ENCODE data around the gene ETV7. TPM values are rescaled to one million over a fixed set of nuclear protein-coding genes. Genes with fewer than 3 reads are reported as not detected.
A peak's percentile ranks its signal among the peaks of the same experiment; 100 is the strongest.

The ETV7 gene
- total and polyA plus RNA-seq, 2 experiments from 2014 or later = 0.47 to 1.2 TPM

DNA sequence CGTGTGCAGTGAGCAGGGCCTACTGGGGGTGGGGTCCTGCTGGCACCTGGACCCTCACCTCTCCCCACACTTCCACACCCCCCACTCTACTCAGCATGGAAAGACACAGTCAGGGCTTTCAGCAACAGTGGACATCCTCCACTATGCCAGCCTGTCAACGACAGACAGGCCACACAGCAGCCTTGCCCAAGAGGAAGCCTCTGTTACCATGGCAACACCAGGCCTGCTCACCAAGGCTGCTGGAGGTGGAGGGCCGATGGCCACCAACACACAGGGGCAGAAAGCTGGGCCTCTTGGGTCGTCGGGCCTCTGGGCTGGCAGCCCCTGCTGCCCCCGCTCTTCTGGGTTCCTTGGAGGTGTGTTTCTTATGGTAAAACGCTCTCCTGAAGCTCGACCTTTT lies 64.4 kb downstream of the ETV7 start:
- Histone ChIP-seq H3K4me3 (no peak overlapping the region), H3F3A (replicated peaks; ENCODE audit: low read depth) (no peaks in the 10 kb centered on the region), H2AFZ (no peak overlapping the region), H3K27me3 (ENCODE audit: insufficient read depth) (no peaks in the 10 kb centered on the region), H3K27ac (ENCODE audit: low read depth) (no peak overlapping the region), H3K4me2 (no peak overlapping the region), H3K79me2 (replicated peaks; ENCODE audit: insufficient read depth) (no peaks in the 10 kb centered on the region), H4K20me1 (replicated peaks; ENCODE audit: insufficient read depth) (no peaks in the 10 kb centered on the region), H3K9me2 (ENCODE audit: insufficient read depth) (no peaks in the 10 kb centered on the region), H3K4me1 (ENCODE audit: insufficient read depth) (peaks cover 4% of the 10 kb centered on the region; the same call in 1 of the 2 replicates), H3K36me3 (ENCODE audit: insufficient read depth) (no peaks in the 10 kb centered on the region)
- TF ChIP-seq CREB1 (CRISPR knock-in tag; IDR thresholded peaks at IDR 0.05; ENCODE audit: low read depth) (no peak), EZH2 (IDR thresholded peaks at IDR 0.05; ENCODE audit: low read depth, unreplicated experiment) (no peak), ZNF331 (CRISPR knock-in tag; IDR thresholded peaks at IDR 0.05; ENCODE audit: low read depth) (no peak), JUNB (IDR thresholded peaks at IDR 0.05; ENCODE audit: unreplicated experiment) (no peak), ZNF114 (CRISPR knock-in tag; IDR thresholded peaks at IDR 0.05) (no peak), POLR2AphosphoS5 (IDR thresholded peaks at IDR 0.05; ENCODE audit: low read depth) (no peak), STAT1 (IDR thresholded peaks at IDR 0.05; ENCODE audit: unreplicated experiment) (no peak)
- TF ChIP-seq, protein P1, sequence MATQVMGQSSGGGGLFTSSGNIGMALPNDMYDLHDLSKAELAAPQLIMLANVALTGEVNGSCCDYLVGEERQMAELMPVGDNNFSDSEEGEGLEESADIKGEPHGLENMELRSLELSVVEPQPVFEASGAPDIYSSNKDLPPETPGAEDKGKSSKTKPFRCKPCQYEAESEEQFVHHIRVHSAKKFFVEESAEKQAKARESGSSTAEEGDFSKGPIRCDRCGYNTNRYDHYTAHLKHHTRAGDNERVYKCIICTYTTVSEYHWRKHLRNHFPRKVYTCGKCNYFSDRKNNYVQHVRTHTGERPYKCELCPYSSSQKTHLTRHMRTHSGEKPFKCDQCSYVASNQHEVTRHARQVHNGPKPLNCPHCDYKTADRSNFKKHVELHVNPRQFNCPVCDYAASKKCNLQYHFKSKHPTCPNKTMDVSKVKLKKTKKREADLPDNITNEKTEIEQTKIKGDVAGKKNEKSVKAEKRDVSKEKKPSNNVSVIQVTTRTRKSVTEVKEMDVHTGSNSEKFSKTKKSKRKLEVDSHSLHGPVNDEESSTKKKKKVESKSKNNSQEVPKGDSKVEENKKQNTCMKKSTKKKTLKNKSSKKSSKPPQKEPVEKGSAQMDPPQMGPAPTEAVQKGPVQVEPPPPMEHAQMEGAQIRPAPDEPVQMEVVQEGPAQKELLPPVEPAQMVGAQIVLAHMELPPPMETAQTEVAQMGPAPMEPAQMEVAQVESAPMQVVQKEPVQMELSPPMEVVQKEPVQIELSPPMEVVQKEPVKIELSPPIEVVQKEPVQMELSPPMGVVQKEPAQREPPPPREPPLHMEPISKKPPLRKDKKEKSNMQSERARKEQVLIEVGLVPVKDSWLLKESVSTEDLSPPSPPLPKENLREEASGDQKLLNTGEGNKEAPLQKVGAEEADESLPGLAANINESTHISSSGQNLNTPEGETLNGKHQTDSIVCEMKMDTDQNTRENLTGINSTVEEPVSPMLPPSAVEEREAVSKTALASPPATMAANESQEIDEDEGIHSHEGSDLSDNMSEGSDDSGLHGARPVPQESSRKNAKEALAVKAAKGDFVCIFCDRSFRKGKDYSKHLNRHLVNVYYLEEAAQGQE (IDR thresholded peaks at IDR 0.05; ENCODE audit: unreplicated experiment) = no peak
- TF ChIP-seq, protein P2, sequence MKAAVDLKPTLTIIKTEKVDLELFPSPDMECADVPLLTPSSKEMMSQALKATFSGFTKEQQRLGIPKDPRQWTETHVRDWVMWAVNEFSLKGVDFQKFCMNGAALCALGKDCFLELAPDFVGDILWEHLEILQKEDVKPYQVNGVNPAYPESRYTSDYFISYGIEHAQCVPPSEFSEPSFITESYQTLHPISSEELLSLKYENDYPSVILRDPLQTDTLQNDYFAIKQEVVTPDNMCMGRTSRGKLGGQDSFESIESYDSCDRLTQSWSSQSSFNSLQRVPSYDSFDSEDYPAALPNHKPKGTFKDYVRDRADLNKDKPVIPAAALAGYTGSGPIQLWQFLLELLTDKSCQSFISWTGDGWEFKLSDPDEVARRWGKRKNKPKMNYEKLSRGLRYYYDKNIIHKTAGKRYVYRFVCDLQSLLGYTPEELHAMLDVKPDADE (IDR thresholded peaks at IDR 0.05) = no peak
- TF ChIP-seq, protein P3, sequence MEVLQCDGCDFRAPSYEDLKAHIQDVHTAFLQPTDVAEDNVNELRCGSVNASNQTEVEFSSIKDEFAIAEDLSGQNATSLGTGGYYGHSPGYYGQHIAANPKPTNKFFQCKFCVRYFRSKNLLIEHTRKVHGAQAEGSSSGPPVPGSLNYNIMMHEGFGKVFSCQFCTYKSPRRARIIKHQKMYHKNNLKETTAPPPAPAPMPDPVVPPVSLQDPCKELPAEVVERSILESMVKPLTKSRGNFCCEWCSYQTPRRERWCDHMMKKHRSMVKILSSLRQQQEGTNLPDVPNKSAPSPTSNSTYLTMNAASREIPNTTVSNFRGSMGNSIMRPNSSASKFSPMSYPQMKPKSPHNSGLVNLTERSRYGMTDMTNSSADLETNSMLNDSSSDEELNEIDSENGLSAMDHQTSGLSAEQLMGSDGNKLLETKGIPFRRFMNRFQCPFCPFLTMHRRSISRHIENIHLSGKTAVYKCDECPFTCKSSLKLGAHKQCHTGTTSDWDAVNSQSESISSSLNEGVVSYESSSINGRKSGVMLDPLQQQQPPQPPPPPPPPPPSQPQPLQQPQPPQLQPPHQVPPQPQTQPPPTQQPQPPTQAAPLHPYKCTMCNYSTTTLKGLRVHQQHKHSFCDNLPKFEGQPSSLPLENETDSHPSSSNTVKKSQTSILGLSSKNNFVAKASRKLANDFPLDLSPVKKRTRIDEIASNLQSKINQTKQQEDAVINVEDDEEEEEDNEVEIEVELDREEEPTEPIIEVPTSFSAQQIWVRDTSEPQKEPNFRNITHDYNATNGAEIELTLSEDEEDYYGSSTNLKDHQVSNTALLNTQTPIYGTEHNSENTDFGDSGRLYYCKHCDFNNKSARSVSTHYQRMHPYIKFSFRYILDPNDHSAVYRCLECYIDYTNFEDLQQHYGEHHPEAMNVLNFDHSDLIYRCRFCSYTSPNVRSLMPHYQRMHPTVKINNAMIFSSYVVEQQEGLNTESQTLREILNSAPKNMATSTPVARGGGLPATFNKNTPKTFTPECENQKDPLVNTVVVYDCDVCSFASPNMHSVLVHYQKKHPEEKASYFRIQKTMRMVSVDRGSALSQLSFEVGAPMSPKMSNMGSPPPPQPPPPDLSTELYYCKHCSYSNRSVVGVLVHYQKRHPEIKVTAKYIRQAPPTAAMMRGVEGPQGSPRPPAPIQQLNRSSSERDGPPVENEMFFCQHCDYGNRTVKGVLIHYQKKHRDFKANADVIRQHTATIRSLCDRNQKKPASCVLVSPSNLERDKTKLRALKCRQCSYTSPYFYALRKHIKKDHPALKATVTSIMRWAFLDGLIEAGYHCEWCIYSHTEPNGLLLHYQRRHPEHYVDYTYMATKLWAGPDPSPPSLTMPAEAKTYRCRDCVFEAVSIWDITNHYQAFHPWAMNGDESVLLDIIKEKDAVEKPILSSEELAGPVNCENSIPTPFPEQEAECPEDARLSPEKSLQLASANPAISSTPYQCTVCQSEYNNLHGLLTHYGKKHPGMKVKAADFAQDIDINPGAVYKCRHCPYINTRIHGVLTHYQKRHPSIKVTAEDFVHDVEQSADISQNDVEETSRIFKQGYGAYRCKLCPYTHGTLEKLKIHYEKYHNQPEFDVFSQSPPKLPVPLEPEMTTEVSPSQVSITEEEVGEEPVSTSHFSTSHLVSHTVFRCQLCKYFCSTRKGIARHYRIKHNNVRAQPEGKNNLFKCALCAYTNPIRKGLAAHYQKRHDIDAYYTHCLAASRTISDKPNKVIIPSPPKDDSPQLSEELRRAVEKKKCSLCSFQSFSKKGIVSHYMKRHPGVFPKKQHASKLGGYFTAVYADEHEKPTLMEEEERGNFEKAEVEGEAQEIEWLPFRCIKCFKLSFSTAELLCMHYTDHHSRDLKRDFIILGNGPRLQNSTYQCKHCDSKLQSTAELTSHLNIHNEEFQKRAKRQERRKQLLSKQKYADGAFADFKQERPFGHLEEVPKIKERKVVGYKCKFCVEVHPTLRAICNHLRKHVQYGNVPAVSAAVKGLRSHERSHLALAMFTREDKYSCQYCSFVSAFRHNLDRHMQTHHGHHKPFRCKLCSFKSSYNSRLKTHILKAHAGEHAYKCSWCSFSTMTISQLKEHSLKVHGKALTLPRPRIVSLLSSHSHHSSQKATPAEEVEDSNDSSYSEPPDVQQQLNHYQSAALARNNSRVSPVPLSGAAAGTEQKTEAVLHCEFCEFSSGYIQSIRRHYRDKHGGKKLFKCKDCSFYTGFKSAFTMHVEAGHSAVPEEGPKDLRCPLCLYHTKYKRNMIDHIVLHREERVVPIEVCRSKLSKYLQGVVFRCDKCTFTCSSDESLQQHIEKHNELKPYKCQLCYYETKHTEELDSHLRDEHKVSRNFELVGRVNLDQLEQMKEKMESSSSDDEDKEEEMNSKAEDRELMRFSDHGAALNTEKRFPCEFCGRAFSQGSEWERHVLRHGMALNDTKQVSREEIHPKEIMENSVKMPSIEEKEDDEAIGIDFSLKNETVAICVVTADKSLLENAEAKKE (CRISPR knock-in tag; IDR thresholded peaks at IDR 0.05) = no peak
- TF ChIP-seq, protein P4, sequence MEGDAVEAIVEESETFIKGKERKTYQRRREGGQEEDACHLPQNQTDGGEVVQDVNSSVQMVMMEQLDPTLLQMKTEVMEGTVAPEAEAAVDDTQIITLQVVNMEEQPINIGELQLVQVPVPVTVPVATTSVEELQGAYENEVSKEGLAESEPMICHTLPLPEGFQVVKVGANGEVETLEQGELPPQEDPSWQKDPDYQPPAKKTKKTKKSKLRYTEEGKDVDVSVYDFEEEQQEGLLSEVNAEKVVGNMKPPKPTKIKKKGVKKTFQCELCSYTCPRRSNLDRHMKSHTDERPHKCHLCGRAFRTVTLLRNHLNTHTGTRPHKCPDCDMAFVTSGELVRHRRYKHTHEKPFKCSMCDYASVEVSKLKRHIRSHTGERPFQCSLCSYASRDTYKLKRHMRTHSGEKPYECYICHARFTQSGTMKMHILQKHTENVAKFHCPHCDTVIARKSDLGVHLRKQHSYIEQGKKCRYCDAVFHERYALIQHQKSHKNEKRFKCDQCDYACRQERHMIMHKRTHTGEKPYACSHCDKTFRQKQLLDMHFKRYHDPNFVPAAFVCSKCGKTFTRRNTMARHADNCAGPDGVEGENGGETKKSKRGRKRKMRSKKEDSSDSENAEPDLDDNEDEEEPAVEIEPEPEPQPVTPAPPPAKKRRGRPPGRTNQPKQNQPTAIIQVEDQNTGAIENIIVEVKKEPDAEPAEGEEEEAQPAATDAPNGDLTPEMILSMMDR (conservative IDR thresholded peaks at IDR 0.05; ENCODE audit: low read depth in 2 of 2) = no peak
- peak; percentile 38 for ATAC-seq
- H3K9me3 Mint-ChIP-seq = no peaks in the 10 kb centered on the region
- peaks cover 31% of the 10 kb centered on the region for H3K4me1 Mint-ChIP-seq
- DNase-seq (ENCODE audit: low spot score) = peak; percentile 45
- H3K4me3 Mint-ChIP-seq = no peak overlapping the region
- H3K27ac Mint-ChIP-seq = no peak overlapping the region
- peaks cover 9% of the 10 kb centered on the region for H3K27me3 Mint-ChIP-seq (ENCODE audit: insufficient read depth, low read depth, poor library complexity)
- H3K36me3 Mint-ChIP-seq (ENCODE audit: low read depth) = no peaks in the 10 kb centered on the region
